ENCODE results near the gene AGBL5.
"Not testable (repeated sequence)": the region's sequence is repeated elsewhere in the genome, so short reads cannot be mapped to it uniquely, and the experiment has no call there.

AGBL5 gene

GRCh38 chr2:27091746-27092695 is 40.6 kb downstream of the AGBL5 start:
- no peak for DNase-seq

- DNase-seq, result no peak
Observed at GRCh38 chr2:27092696-27093429, 41.4 kb downstream of the AGBL5 start.

GRCh38 chr2:27093430-27094352 is 42.2 kb downstream of the AGBL5 start:
- no peak for DNase-seq

- DNase-seq, result no peak
Observed at GRCh38 chr2:27094353-27094984, 43.0 kb downstream of the AGBL5 start.

- no peak for DNase-seq
Observed at GRCh38 chr2:27095427-27095744, 43.9 kb downstream of the AGBL5 start.

GRCh38 chr2:27095745-27096651 is 44.5 kb downstream of the AGBL5 start:
- peak; percentile 62 for DNase-seq

GRCh38 chr2:27096748-27097297 is 45.4 kb downstream of the AGBL5 start:
- DNase-seq, result no peak

GRCh38 chr2:27097341-27097740 is 45.9 kb downstream of the AGBL5 start:
- no peak for DNase-seq

- no peak for DNase-seq
Observed at GRCh38 chr2:27099334-27099955, 48.0 kb downstream of the AGBL5 start.

GRCh38 chr2:27100036-27100435 is 48.6 kb downstream of the AGBL5 start:
- no peak for DNase-seq

GRCh38 chr2:27102329-27102728 is 50.9 kb downstream of the AGBL5 start:
- no peak for DNase-seq

GRCh38 chr2:27105981-27106380 is 54.5 kb downstream of the AGBL5 start:
- DNase-seq, result no peak

GRCh38 chr2:27108221-27108620 is 56.8 kb downstream of the AGBL5 start:
- DNase-seq, result no peak

- no peak for DNase-seq
Observed at GRCh38 chr2:27109083-27109482, 57.6 kb downstream of the AGBL5 start.

- DNase-seq, result not testable (repeated sequence)
Observed at GRCh38 chr2:27110603-27111352, 59.3 kb downstream of the AGBL5 start.

- DNase-seq, result not testable (repeated sequence)
Observed at GRCh38 chr2:27111392-27112078, 60.1 kb downstream of the AGBL5 start.

GRCh38 chr2:27115519-27115918 is 64.1 kb downstream of the AGBL5 start:
- no peak for DNase-seq

GRCh38 chr2:27117995-27118524 is 66.6 kb downstream of the AGBL5 start:
- no peak for DNase-seq

Data from right kidney (tissue), 1 donor.